ENCODE results near the gene GRHL3. TPM values are rescaled to one million over a fixed set of nuclear protein-coding genes. Genes with fewer than 3 reads are reported as not detected.
A peak's percentile ranks its signal among the peaks of the same experiment; 100 is the strongest.

GRHL3 gene
- total RNA-seq, 2 donors from 2014 or later = 0.54 to 1.3 TPM

- no peaks in the 10 kb centered on the region for H3K27me3 ChIP-seq (replicated peaks; ENCODE audit: insufficient read depth)
- DNase-seq (ENCODE audit: low spot score) (no peak), ATAC-seq (ENCODE audit: insufficient number of reproducible peaks, low FRiP score, low read depth) (no peak)
- no peak overlapping the region for H3K4me3 ChIP-seq
- peaks cover 5 to 14% of the 10 kb centered on the region in 2 donors for H3K4me1 ChIP-seq (ENCODE audit: control insufficient read depth in 1 of 2, low read depth in 2 of 2)
- TF ChIP-seq, protein P1, sequence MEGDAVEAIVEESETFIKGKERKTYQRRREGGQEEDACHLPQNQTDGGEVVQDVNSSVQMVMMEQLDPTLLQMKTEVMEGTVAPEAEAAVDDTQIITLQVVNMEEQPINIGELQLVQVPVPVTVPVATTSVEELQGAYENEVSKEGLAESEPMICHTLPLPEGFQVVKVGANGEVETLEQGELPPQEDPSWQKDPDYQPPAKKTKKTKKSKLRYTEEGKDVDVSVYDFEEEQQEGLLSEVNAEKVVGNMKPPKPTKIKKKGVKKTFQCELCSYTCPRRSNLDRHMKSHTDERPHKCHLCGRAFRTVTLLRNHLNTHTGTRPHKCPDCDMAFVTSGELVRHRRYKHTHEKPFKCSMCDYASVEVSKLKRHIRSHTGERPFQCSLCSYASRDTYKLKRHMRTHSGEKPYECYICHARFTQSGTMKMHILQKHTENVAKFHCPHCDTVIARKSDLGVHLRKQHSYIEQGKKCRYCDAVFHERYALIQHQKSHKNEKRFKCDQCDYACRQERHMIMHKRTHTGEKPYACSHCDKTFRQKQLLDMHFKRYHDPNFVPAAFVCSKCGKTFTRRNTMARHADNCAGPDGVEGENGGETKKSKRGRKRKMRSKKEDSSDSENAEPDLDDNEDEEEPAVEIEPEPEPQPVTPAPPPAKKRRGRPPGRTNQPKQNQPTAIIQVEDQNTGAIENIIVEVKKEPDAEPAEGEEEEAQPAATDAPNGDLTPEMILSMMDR (IDR thresholded peaks at IDR 0.05) = no peak
- no peak overlapping the region for H3K27ac ChIP-seq
- H3K9me3 ChIP-seq = no peaks in the 10 kb centered on the region
- H3K36me3 ChIP-seq = no peaks in the 10 kb centered on the region
Measured at GRCh38 chr1:24293392-24294227, 25.5 kb upstream of the GRHL3 start.

GRCh38 chr1:24294228-24294672 is 24.9 kb upstream of the GRHL3 start:
- no peaks in the 10 kb centered on the region for H3K27me3 ChIP-seq (replicated peaks; ENCODE audit: insufficient read depth)
- no peaks in the 10 kb centered on the region for H3K36me3 ChIP-seq
- no peak for ATAC-seq (ENCODE audit: insufficient number of reproducible peaks, low FRiP score, low read depth)
- no peaks in the 10 kb centered on the region for H3K9me3 ChIP-seq
- H3K27ac ChIP-seq = no peak overlapping the region
- H3K4me3 ChIP-seq = no peak overlapping the region
- peaks cover 5 to 9% of the 10 kb centered on the region in 2 donors for H3K4me1 ChIP-seq (ENCODE audit: control insufficient read depth in 1 of 2, low read depth in 2 of 2)
- no peak for DNase-seq (ENCODE audit: low spot score)
- TF ChIP-seq, protein P1 (IDR thresholded peaks at IDR 0.05) = no peak

DNA sequence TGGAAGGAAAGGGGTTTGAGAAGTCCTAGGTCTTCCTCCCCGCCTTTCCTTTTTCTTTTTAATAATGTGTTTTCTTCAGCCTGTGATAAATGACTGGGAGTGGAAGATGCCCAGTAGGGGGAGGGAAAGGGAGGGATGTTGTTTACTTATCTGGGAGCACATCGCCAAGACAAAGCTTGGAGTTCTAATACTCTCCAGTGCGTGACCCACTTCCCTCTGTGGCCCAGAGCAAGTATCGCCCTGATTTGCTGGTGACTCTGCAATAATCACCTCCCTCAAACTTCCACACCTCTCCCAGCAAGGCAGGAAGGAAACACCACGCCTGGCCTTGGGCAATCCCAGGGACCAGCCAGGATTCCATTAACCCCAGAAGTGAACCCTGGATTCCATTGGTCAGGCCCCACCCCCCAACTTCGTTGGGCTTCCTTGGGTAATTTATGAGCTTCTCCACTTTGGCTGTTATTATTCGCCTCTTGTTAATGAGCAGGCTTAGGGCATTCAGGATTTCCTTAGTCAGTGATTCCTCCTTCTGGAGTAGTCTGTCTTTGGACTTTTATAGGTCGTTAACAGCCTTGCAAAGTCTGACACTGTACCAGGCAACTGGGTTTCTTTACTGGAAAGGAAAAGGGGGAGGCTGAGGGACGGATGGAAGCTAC is 24.3 kb upstream of the GRHL3 start:
- no peak overlapping the region for H3K27ac ChIP-seq
- DNase-seq (ENCODE audit: low spot score) = no peak
- TF ChIP-seq, protein P1 (IDR thresholded peaks at IDR 0.05) = no peak
- no peaks in the 10 kb centered on the region for H3K9me3 ChIP-seq
- peaks cover 2 to 3% of the 10 kb centered on the region in 2 donors for H3K4me1 ChIP-seq (ENCODE audit: control insufficient read depth in 1 of 2, low read depth in 2 of 2)
- no peaks in the 10 kb centered on the region for H3K36me3 ChIP-seq
- H3K4me3 ChIP-seq = no peak overlapping the region
- H3K27me3 ChIP-seq (replicated peaks; ENCODE audit: insufficient read depth) = no peaks in the 10 kb centered on the region
- ATAC-seq (ENCODE audit: insufficient number of reproducible peaks, low FRiP score, low read depth) = peak; percentile 27

DNA sequence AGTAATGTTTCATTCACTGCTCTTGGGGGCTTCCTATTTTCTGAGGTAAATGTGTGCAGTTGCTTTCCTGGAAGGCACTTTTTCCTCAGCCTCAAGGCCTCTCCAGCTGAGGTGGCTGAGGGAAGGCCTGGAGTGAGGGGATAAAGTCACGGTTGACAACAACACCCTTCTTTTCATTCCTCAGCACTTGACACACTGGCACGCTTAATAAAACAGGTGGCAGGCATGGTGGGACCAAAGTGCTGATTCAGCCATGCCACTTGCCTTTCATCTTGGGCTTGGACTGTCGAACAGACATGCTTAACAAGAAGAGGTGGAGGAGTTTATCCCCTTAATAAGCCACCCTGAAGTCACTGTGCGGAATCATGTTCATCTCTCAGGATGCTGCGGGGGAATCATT is 23.6 kb upstream of the GRHL3 start:
- H3K9me3 ChIP-seq = no peaks in the 10 kb centered on the region
- H3K36me3 ChIP-seq = no peaks in the 10 kb centered on the region
- no peaks in the 10 kb centered on the region for H3K27me3 ChIP-seq (replicated peaks; ENCODE audit: insufficient read depth)
- no peaks in the 10 kb centered on the region for H3K4me1 ChIP-seq (ENCODE audit: control insufficient read depth in 1 of 2, low read depth in 2 of 2)
- DNase-seq (ENCODE audit: low spot score) = no peak
- H3K4me3 ChIP-seq = no peak overlapping the region
- no peak overlapping the region for H3K27ac ChIP-seq
- ATAC-seq (ENCODE audit: insufficient number of reproducible peaks, low FRiP score, low read depth) = no peak
- TF ChIP-seq, protein P1 (IDR thresholded peaks at IDR 0.05) = no peak

DNA sequence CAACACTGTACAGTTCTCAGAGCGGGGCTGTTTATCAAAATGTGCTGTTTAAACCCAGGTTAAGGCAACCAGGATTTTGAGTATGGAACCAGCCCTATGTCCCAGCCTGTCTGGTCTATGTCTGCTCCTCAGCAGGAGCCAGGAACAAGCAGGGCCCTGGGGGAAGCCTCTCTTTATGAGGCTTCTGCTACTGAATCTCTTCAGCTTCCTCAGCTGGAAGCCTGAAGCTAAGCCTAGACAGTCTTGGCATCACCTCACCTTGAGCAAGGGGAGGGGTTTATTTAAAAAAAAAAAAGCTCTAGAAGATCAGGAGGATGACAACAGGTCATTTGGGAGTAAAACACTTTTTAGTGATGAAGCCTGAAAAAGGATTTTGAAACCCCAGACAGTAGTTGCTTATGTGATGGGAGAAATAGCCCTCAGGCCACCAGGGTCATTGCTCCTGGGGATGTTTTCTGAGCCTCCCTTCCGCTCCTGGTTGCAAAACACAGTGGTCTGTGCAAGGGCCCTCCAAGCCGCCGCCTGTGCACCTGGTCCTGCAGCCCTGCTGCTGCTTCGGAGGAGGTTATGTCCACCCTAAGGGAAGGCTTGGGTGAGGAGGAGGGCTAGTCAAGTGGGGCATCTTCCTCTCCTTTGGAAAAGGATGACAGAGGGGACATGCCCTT is 21.8 kb upstream of the GRHL3 start:
- Histone ChIP-seq H3K27ac (no peak overlapping the region), H3K27me3 (replicated peaks; ENCODE audit: insufficient read depth) (no peaks in the 10 kb centered on the region), H3K9me3 (no peaks in the 10 kb centered on the region), H3K4me3 (no peak overlapping the region), H3K4me1 (ENCODE audit: control insufficient read depth in 1 of 2, low read depth in 2 of 2) (no peaks in the 10 kb centered on the region), H3K36me3 (no peaks in the 10 kb centered on the region)
- DNase-seq (ENCODE audit: low spot score) = no peak
- ATAC-seq (ENCODE audit: insufficient number of reproducible peaks, low FRiP score, low read depth) = no peak
- TF ChIP-seq, protein P1 (IDR thresholded peaks at IDR 0.05) = no peak
